Smooth muscle cell (in vitro differentiated cells): ENCODE measurements around the gene ELK4. TPM values are rescaled to one million over a fixed set of nuclear protein-coding genes. Genes with fewer than 3 reads are reported as not detected.

Source experiments
- DNase-seq: peaks from one replicate; lab custom pipeline; 2025; ENCODE audit not compliant: unreplicated experiment; lab: John Stamatoyannopoulos, UW
- H2AFZ ChIP-seq: fragments of 200-600 bp; sonication (generic); 2 replicates; pipeline ENCODE4 v1.6.0; 2016; ENCODE audit warnings: antibody characterized with exemption, low read depth, mild to moderate bottlenecking
- H3F3A ChIP-seq: fragments of 200-600 bp; sonication (generic); 2 replicates; pipeline ENCODE4 v1.6.0; 2017; ENCODE audit warnings: antibody characterized with exemption, low read depth
- H3K27ac ChIP-seq: fragments of 200-600 bp; sonication (generic); 2 replicates; pipeline ENCODE4 v1.5.1; 2016; ENCODE audit warnings: low read depth, mild to moderate bottlenecking
- H3K27me3 ChIP-seq: fragments of 200-600 bp; sonication (generic); 2 replicates; pipeline ENCODE4 v1.6.1; 2016; ENCODE audit warnings: low read depth, mild to moderate bottlenecking
- H3K36me3 ChIP-seq: fragments of 200-600 bp; sonication (generic); 2 replicates; pipeline ENCODE4 v1.5.1; 2016; ENCODE audit warnings: low read depth
- H3K4me1 ChIP-seq: fragments of 200-600 bp; sonication (generic); 2 replicates; pipeline ENCODE4 v1.5.1; 2016; ENCODE audit warnings: low read depth
- H3K4me2 ChIP-seq: fragments of 200-600 bp; sonication (generic); 2 replicates; pipeline ENCODE4 v1.6.0; 2016; ENCODE audit warnings: mild to moderate bottlenecking
- H3K4me3 ChIP-seq: fragments of 200-600 bp; sonication (generic); 2 replicates; pipeline ENCODE4 v1.5.1; 2016; ENCODE audit warnings: mild to moderate bottlenecking
- H3K79me2 ChIP-seq: fragments of 200-600 bp; sonication (generic); 2 replicates; pipeline ENCODE4 v1.6.0; 2016; ENCODE audit warnings: low read depth, mild to moderate bottlenecking
- H3K9ac ChIP-seq: fragments of 200-600 bp; sonication (generic); 2 replicates; pipeline ENCODE4 v1.6.0; 2016; ENCODE audit warnings: low read depth
- H3K9me3 ChIP-seq: fragments of 200-600 bp; sonication (generic); replicated peaks from 2 replicates; pipeline ENCODE4 v1.5.1; 2016; ENCODE audit warnings: low read depth
- H4K20me1 ChIP-seq: fragments of 200-600 bp; sonication (generic); 2 replicates; pipeline ENCODE4 v1.6.0; 2016; ENCODE audit warnings: low read depth
- CTCF ChIP-seq: fragments of 200-600 bp; sonication (generic); IDR thresholded peaks from 2 replicates; pipeline ENCODE4 v1.5.1; 2017; ENCODE audit warnings: borderline replicate concordance, mild to moderate bottlenecking, antibody characterized with exemption; ENCODE audit not compliant: insufficient read depth, poor library complexity, severe bottlenecking
- WGBS: methylation state at CpG from one replicate; pipeline ENCODE4 v1.1.7; 2016; ENCODE audit warnings: low lambda C conversion rate; 5-methylcytosine and 5-hydroxymethylcytosine counted together
- polyA plus RNA-seq: library from polyadenylated mRNA; unstranded; fragments of >200 nt; fragmentation: Nextera tagmentation; extraction: Ambion mirVana; gene quantifications from 2 replicates; pipeline ENCODE4 v1.2.1, GENCODE V29; 2016
- total RNA-seq: library from RNA; depleted of rRNA; stranded (reverse); fragments of >200 nt; gene quantifications from 2 replicates; pipeline ENCODE4 v1.2.3, GENCODE V29; 2014

Gene ELK4
- total and polyA plus RNA-seq, 2 experiments from 2014 or later = 3.7 to 15.5 TPM

- no peak overlapping the region for H3K27ac ChIP-seq
- no peaks in the 10 kb centered on the region for H4K20me1 ChIP-seq
- no peak for DNase-seq
- H3K27me3 ChIP-seq = no peaks in the 10 kb centered on the region
- no peak overlapping the region for H3K4me3 ChIP-seq
- no peaks in the 10 kb centered on the region for H3K9me3 ChIP-seq
- no peak for TF ChIP-seq CTCF
- no peak overlapping the region for H2AFZ ChIP-seq
- H3F3A ChIP-seq = no peaks in the 10 kb centered on the region
- 91% methylated on average over 8 of the region's 8 CpGs for WGBS
- no peaks in the 10 kb centered on the region for H3K36me3 ChIP-seq
- H3K79me2 ChIP-seq = no peaks in the 10 kb centered on the region
- no peak overlapping the region for H3K4me2 ChIP-seq
- H3K9ac ChIP-seq = no peak overlapping the region
- no peaks in the 10 kb centered on the region for H3K4me1 ChIP-seq
These were observed 34.0 kb downstream of the ELK4 start for GRCh38 chr1:205597691-205598314.

- no peak overlapping the region for H3K9ac ChIP-seq
- H3K9me3 ChIP-seq = no peaks in the 10 kb centered on the region
- H4K20me1 ChIP-seq = no peaks in the 10 kb centered on the region
- no peak overlapping the region for H2AFZ ChIP-seq
- H3K36me3 ChIP-seq = no peaks in the 10 kb centered on the region
- H3K4me2 ChIP-seq = no peak overlapping the region
- H3F3A ChIP-seq = no peaks in the 10 kb centered on the region
- no peaks in the 10 kb centered on the region for H3K79me2 ChIP-seq
- 98% methylated on average over 3 of the region's 3 CpGs for WGBS
- no peaks in the 10 kb centered on the region for H3K27me3 ChIP-seq
- no peak for TF ChIP-seq CTCF
- DNase-seq = no peak
- no peaks in the 10 kb centered on the region for H3K4me1 ChIP-seq
- H3K27ac ChIP-seq = no peak overlapping the region
- no peak overlapping the region for H3K4me3 ChIP-seq
These were observed 34.9 kb downstream of the ELK4 start for GRCh38 chr1:205596876-205597275.

- Histone ChIP-seq H2AFZ (no peak overlapping the region), H3K4me1 (no peaks in the 10 kb centered on the region), H3K79me2 (no peaks in the 10 kb centered on the region), H3K27me3 (no peaks in the 10 kb centered on the region), H3K9ac (no peak overlapping the region), H3K36me3 (no peaks in the 10 kb centered on the region), H3K4me3 (no peak overlapping the region), H3K9me3 (no peaks in the 10 kb centered on the region), H3F3A (no peaks in the 10 kb centered on the region), H3K27ac (no peak overlapping the region), H3K4me2 (no peak overlapping the region), H4K20me1 (no peaks in the 10 kb centered on the region)
- WGBS = 81% methylated on average over 1 of the region's 1 CpG
- TF ChIP-seq CTCF = no peak
- no peak for DNase-seq
These were observed 36.0 kb downstream of the ELK4 start for GRCh38 chr1:205595861-205596260.

GRCh38 chr1:205595435-205595834 is 36.4 kb downstream of the ELK4 start:
- Histone ChIP-seq H4K20me1 (no peaks in the 10 kb centered on the region), H3K27me3 (no peaks in the 10 kb centered on the region), H3K9me3 (no peaks in the 10 kb centered on the region), H3K4me2 (no peak overlapping the region), H3K4me1 (no peaks in the 10 kb centered on the region), H3K79me2 (no peaks in the 10 kb centered on the region), H2AFZ (no peak overlapping the region), H3K36me3 (no peaks in the 10 kb centered on the region), H3K27ac (no peak overlapping the region), H3F3A (no peaks in the 10 kb centered on the region), H3K4me3 (no peak overlapping the region), H3K9ac (no peak overlapping the region)
- 100% methylated on average over 2 of the region's 2 CpGs for whole genome bisulfite sequencing
- no peak for DNase-seq
- no peak for TF ChIP-seq CTCF
